Putamen (tissue), 1 donor: ENCODE data around the gene GREB1L.
"Not testable (repeated sequence)": the region's sequence is repeated elsewhere in the genome, so short reads cannot be mapped to it uniquely, and the experiment has no call there.

Experiments
- DNase-seq: peaks from one replicate; pipeline ENCODE4 v3.0.0-alpha.2; 2016; ENCODE audit warnings: low spot score

The GREB1L gene

GRCh38 chr18:21264651-21265050 is 22.6 kb downstream of the GREB1L start:
- no peak for DNase-seq

GRCh38 chr18:21265971-21266673 is 24.1 kb downstream of the GREB1L start:
- no peak for DNase-seq

- no peak for DNase-seq
Observed at GRCh38 chr18:21267400-21267799, 25.4 kb downstream of the GREB1L start.

GRCh38 chr18:21269349-21269748 is 27.3 kb downstream of the GREB1L start:
- DNase-seq: no peak

- DNase-seq: no peak
Observed at GRCh38 chr18:21270453-21270852, 28.4 kb downstream of the GREB1L start.

GRCh38 chr18:21272016-21272579 is 30.1 kb downstream of the GREB1L start:
- DNase-seq: no peak

GRCh38 chr18:21273568-21273967 is 31.5 kb downstream of the GREB1L start:
- no peak for DNase-seq

- DNase-seq: no peak
Observed at GRCh38 chr18:21275645-21276044, 33.6 kb downstream of the GREB1L start.

GRCh38 chr18:21277578-21277977 is 35.5 kb downstream of the GREB1L start:
- no peak for DNase-seq

GRCh38 chr18:21278218-21278617 is 36.2 kb downstream of the GREB1L start:
- not testable (repeated sequence) for DNase-seq

- DNase-seq: no peak
Observed at GRCh38 chr18:21281603-21282002, 39.6 kb downstream of the GREB1L start.

GRCh38 chr18:21284540-21284939 is 42.5 kb downstream of the GREB1L start:
- DNase-seq: no peak

- DNase-seq: no peak
Observed at GRCh38 chr18:21289827-21290226, 47.8 kb downstream of the GREB1L start.

GRCh38 chr18:21291106-21291505 is 49.1 kb downstream of the GREB1L start:
- no peak for DNase-seq

- no peak for DNase-seq
Observed at GRCh38 chr18:21293479-21293878, 51.4 kb downstream of the GREB1L start.

- DNase-seq: no peak
Observed at GRCh38 chr18:21295101-21295500, 53.1 kb downstream of the GREB1L start.

GRCh38 chr18:21296045-21296444 is 54.0 kb downstream of the GREB1L start:
- DNase-seq: no peak

GRCh38 chr18:21298351-21298750 is 56.3 kb downstream of the GREB1L start:
- no peak for DNase-seq

- DNase-seq: no peak
Observed at GRCh38 chr18:21300035-21300907, 58.2 kb downstream of the GREB1L start.

- DNase-seq: no peak
Observed at GRCh38 chr18:21300908-21301200, 58.8 kb downstream of the GREB1L start.

GRCh38 chr18:21303445-21303844 is 61.4 kb downstream of the GREB1L start:
- no peak for DNase-seq

- DNase-seq: no peak
Observed at GRCh38 chr18:21303895-21304294, 61.9 kb downstream of the GREB1L start.

- no peak for DNase-seq
Observed at GRCh38 chr18:21305621-21306020, 63.6 kb downstream of the GREB1L start.
